GM21529 (cell line): ENCODE measurements around the gene FUOM.
A peak's percentile ranks its signal among the peaks of the same experiment; 100 is the strongest.
"Not testable (repeated sequence)": the region's sequence is repeated elsewhere in the genome, so short reads cannot be mapped to it uniquely, and the experiment has no call there.

Experiments
- ATAC-seq: cut with Tn5 transposase; IDR thresholded peaks from one replicate; pipeline ENCODE4 v1.9.1; 2021; ENCODE audit not compliant: unreplicated experiment

The FUOM gene

GRCh38 chr10:133335246-133336117 lies 22.3 kb downstream of the FUOM start:
- ATAC-seq = no peak

- ATAC-seq = no peak
Observed at GRCh38 chr10:133334503-133335245, 23.1 kb downstream of the FUOM start.

- no peak for ATAC-seq
Observed at GRCh38 chr10:133332936-133333699, 24.7 kb downstream of the FUOM start.

GRCh38 chr10:133329491-133330202 lies 28.2 kb downstream of the FUOM start:
- ATAC-seq = peak; percentile 91

GRCh38 chr10:133328358-133329343 lies 29.2 kb downstream of the FUOM start:
- ATAC-seq = no peak

GRCh38 chr10:133327651-133328357 lies 30.0 kb downstream of the FUOM start:
- no peak for ATAC-seq

- ATAC-seq = no peak
Observed at GRCh38 chr10:133326745-133327650, 30.8 kb downstream of the FUOM start.

- no peak for ATAC-seq
Observed at GRCh38 chr10:133326223-133326551, 31.6 kb downstream of the FUOM start.

GRCh38 chr10:133325440-133326222 lies 32.2 kb downstream of the FUOM start:
- ATAC-seq = no peak

- no peak for ATAC-seq
Observed at GRCh38 chr10:133324857-133325260, 33.0 kb downstream of the FUOM start.

- ATAC-seq = peak; percentile 64
Observed at GRCh38 chr10:133324198-133324792, 33.5 kb downstream of the FUOM start.

GRCh38 chr10:133322064-133322709 lies 35.6 kb downstream of the FUOM start:
- not testable (repeated sequence) for ATAC-seq

- ATAC-seq = not testable (repeated sequence)
Observed at GRCh38 chr10:133320852-133321422, 36.9 kb downstream of the FUOM start.

- ATAC-seq = peak; percentile 79
Observed at GRCh38 chr10:133318494-133319127, 39.2 kb downstream of the FUOM start.

- ATAC-seq = no peak
Observed at GRCh38 chr10:133316732-133317131, 41.1 kb downstream of the FUOM start.

GRCh38 chr10:133316266-133316665 lies 41.6 kb downstream of the FUOM start:
- ATAC-seq = no peak
